HepG2 (cell line): Measurements from ENCODE around the gene ASCC3. TPM values are rescaled to one million over a fixed set of nuclear protein-coding genes. Genes with fewer than 3 reads are reported as not detected.

Experiments
- ATAC-seq: fragments of 200-7000 bp; cut with Tn5 transposase; 3 replicates; pipeline ENCODE4 v1.9.1; 2020; ENCODE audit warnings: mild to moderate bottlenecking, moderate library complexity
- BruUV-seq: library from RNA; stranded (reverse); fragments of 400-500 nt; replicated peaks from 2 replicates; lab custom pipeline; 2021; lab: Mats Ljungman, UMichigan
- CTCF ChIA-PET: fragments of 300-600 bp; formaldehyde crosslinking; extraction: SDS; loops from one replicate; lab custom pipeline; 2021; ENCODE audit warnings: low total read pairs, inconsistent platforms, low intra/inter-chr PET ratio; lab: Yijun Ruan, JAX
- POLR2A ChIA-PET: fragments of 350-600 bp; sonication (Branson Sonifier 250); formaldehyde crosslinking; loops from one replicate; lab custom pipeline; 2020; ENCODE audit warnings: antibody characterized with exemption, inconsistent platforms; lab: Yijun Ruan, JAX
- DNase-seq: peaks from one replicate; pipeline ENCODE4 v3.0.0-alpha.2; 2015; ENCODE audit warnings: low spot score
- FAIRE-seq: peaks from 3 replicates; lab custom pipeline; 2011; peaks lifted over from hg19 to GRCh38; lab: Jason Lieb, UNC
- H2AFZ ChIP-seq: one replicate; pipeline ENCODE4 v1.6.1; 2011; ENCODE audit warnings: low read length, inconsistent platforms
- H3K27ac ChIP-seq: fragments of 300-600 bp; 3 replicates; pipeline ENCODE4 v1.8.0; 2011; ENCODE audit warnings: mixed run types, mild to moderate bottlenecking, mixed read lengths, low read length, inconsistent platforms; ENCODE audit not compliant: insufficient read depth; ENCODE audit errors: extremely low read length
- H3K27me3 ChIP-seq, 2 experiments: fragments of 200-600 bp in 1 of 2; 2 replicates in 1 of 2; 3 replicates in 1 of 2; pipeline versions ENCODE4 v1.6.0 to v1.8.0; 2011; ENCODE audit warnings: low read length in 2 of 2, mild to moderate bottlenecking in 2 of 2, moderate library complexity in 2 of 2, inconsistent platforms in 1 of 2; ENCODE audit not compliant: insufficient read depth in 2 of 2, control insufficient read depth in 1 of 2
- H3K36me3 ChIP-seq, 2 experiments: fragments of 200-600 bp in 1 of 2; replicated peaks in 1 of 2; 2 replicates in 1 of 2; 3 replicates in 1 of 2; pipeline versions ENCODE4 v1.5.1 to v1.8.0; 2011; ENCODE audit warnings: low read length in 2 of 2, inconsistent platforms in 1 of 2; ENCODE audit not compliant: insufficient read depth in 2 of 2, control insufficient read depth in 1 of 2
- H3K4me1 ChIP-seq: 2 replicates; pipeline ENCODE4 v1.5.1; 2012; ENCODE audit warnings: low read length, inconsistent platforms; ENCODE audit not compliant: insufficient read depth
- H3K4me2 ChIP-seq: 2 replicates; pipeline ENCODE4 v1.6.0; 2011; ENCODE audit warnings: low read depth, low read length, inconsistent platforms
- H3K4me3 ChIP-seq, 3 experiments: fragments of 200-600 bp in 1 of 3; sonication (generic), shearing (Covaris generic) in 1 of 3; replicated peaks in 1 of 3; 2 replicates each; pipeline ENCODE4 v1.5.1; 2011 to 2016; ENCODE audit warnings: low read length in 3 of 3, inconsistent platforms in 2 of 3, low read depth in 2 of 3, mild to moderate bottlenecking in 2 of 3, control low read depth in 1 of 3, mixed read lengths in 1 of 3; ENCODE audit not compliant: insufficient read depth in 1 of 3
- H3K79me2 ChIP-seq: one replicate; pipeline ENCODE4 v1.6.1; 2011; ENCODE audit warnings: low read length, inconsistent platforms; ENCODE audit not compliant: insufficient read depth
- H3K9ac ChIP-seq: 2 replicates; pipeline ENCODE4 v1.6.0; 2011; ENCODE audit warnings: mild to moderate bottlenecking, low read depth, low read length, inconsistent platforms; ENCODE audit not compliant: insufficient read depth
- H3K9me3 ChIP-seq: 2 replicates; pipeline ENCODE4 v1.5.1; 2012; ENCODE audit warnings: mild to moderate bottlenecking, low read length
- H4K20me1 ChIP-seq: 2 replicates; pipeline ENCODE4 v1.6.0; 2011; ENCODE audit warnings: inconsistent platforms, mild to moderate bottlenecking, low read length, moderate library complexity; ENCODE audit not compliant: insufficient read depth
- AHDC1 ChIP-seq: sonication (generic); formaldehyde crosslinking; IDR thresholded peaks from 2 replicates; pipeline ENCODE4 v1.5.1; 2020; ENCODE audit warnings: mild to moderate bottlenecking, missing genetic modification reagents, borderline replicate concordance
- GATAD1 ChIP-seq: IDR thresholded peaks from 2 replicates; pipeline ENCODE4 v1.6.1; 2016; ENCODE audit warnings: missing genetic modification reagents, missing compliant biosample characterization
- HOXA7 ChIP-seq: sonication (generic); formaldehyde crosslinking; IDR thresholded peaks from 2 replicates; pipeline ENCODE4 v1.8.1; 2022; ENCODE audit warnings: mild to moderate bottlenecking, missing genetic modification reagents, moderate library complexity
- KLF15 ChIP-seq: sonication (generic); formaldehyde crosslinking; IDR thresholded peaks from 2 replicates; pipeline ENCODE4 v1.8.1; 2023; ENCODE audit warnings: borderline replicate concordance, mild to moderate bottlenecking, inconsistent platforms, missing genetic modification reagents, mixed read lengths
- MXD1 ChIP-seq: sonication (generic); formaldehyde crosslinking; IDR thresholded peaks from 2 replicates; pipeline ENCODE4 v1.4.0; 2020; ENCODE audit warnings: mild to moderate bottlenecking, missing genetic modification reagents
- ZNF142 ChIP-seq: sonication (generic); formaldehyde crosslinking; IDR thresholded peaks from 2 replicates; pipeline ENCODE4 v1.4.0; 2020; ENCODE audit warnings: missing genetic modification reagents
- ZNF367 ChIP-seq: sonication (generic); formaldehyde crosslinking; IDR thresholded peaks from 2 replicates; pipeline ENCODE4 v1.4.0; 2020; ENCODE audit warnings: missing genetic modification reagents, borderline replicate concordance
- ZNF552 ChIP-seq: sonication (generic); formaldehyde crosslinking; IDR thresholded peaks from 2 replicates; pipeline ENCODE4 v1.9.0; 2022; ENCODE audit warnings: missing genetic modification reagents, mild to moderate bottlenecking, borderline replicate concordance
- ZNF576 ChIP-seq: sonication (generic); formaldehyde crosslinking; IDR thresholded peaks from 2 replicates; pipeline ENCODE4 v1.4.0; 2020; ENCODE audit warnings: mild to moderate bottlenecking, missing genetic modification reagents
- ZNF746 ChIP-seq: sonication (generic); formaldehyde crosslinking; IDR thresholded peaks from 2 replicates; pipeline ENCODE4 v1.8.0; 2022; ENCODE audit warnings: mild to moderate bottlenecking, missing genetic modification reagents
- WGBS: methylation state at CpG from one replicate; pipeline ENCODE4 v1.1.6; 2017; ENCODE audit warnings: low lambda C conversion rate; 5-methylcytosine and 5-hydroxymethylcytosine counted together
- in situ Hi-C: cut with HindIII; loops from 2 replicates; pipeline ENCODE4 v1.10.0; 2017; ENCODE audit warnings: low pct_unique_long_range_greater_than_20kb; ENCODE audit not compliant: extremely low pct_ligation_motif_present
- intact Hi-C: fragments of 100-400 bp; cut with micrococcal nuclease; formaldehyde crosslinking; loops from one replicate; pipeline ENCODE4 v1.10.0; 2022; ENCODE audit not compliant: unreplicated experiment
- polyA plus RNA-seq, 8 experiments: library from polyadenylated mRNA; depleted of rRNA in 3 of 8; stranded (reverse) in 7 of 8; unstranded in 1 of 8; fragments of >200 nt; fragmentation: Illumina TruSeq in 4 of 8; extraction: Trizol in 4 of 8; gene quantifications; 2 replicates each; pipeline versions ENCODE4 v1.2.1 to v1.2.3, GENCODE V29; 2011 to 2016; ENCODE audit warnings: low read depth in 4 of 8, missing spikeins in 1 of 8, mixed read lengths in 1 of 8; ENCODE audit not compliant: insufficient read depth in 1 of 8
- total RNA-seq, 5 experiments: library from RNA; depleted of rRNA; stranded (reverse); fragments of >200 nt; fragmentation: Illumina TruSeq; extraction: Trizol; gene quantifications; 2 replicates each; pipeline ENCODE4 v1.2.3, GENCODE V29; 2016; ENCODE audit warnings: low read depth in 1 of 5
- TF ChIP-seq, protein P1 (sequence below): sonication (generic); formaldehyde crosslinking; IDR thresholded peaks from 2 replicates; pipeline ENCODE4 v1.9.0; 2021; ENCODE audit warnings: missing genetic modification reagents, borderline replicate concordance

The ASCC3 gene
- total and polyA plus RNA-seq, 2 of the 13 experiments (the other 11 are each of a cell fraction or from before 2014, with no cell fraction given): 23.1 to 55.7 TPM

- no peak for ATAC-seq
- CTCF ChIA-PET: no interaction called here
- POLR2A ChIA-PET: no interaction called here
- TF ChIP-seq, protein P1, sequence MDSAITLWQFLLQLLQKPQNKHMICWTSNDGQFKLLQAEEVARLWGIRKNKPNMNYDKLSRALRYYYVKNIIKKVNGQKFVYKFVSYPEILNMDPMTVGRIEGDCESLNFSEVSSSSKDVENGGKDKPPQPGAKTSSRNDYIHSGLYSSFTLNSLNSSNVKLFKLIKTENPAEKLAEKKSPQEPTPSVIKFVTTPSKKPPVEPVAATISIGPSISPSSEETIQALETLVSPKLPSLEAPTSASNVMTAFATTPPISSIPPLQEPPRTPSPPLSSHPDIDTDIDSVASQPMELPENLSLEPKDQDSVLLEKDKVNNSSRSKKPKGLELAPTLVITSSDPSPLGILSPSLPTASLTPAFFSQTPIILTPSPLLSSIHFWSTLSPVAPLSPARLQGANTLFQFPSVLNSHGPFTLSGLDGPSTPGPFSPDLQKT (CRISPR knock-in tag): no peak
- TF ChIP-seq ZNF576: no peak
- TF ChIP-seq GATAD1 (CRISPR knock-in tag): no peak
- TF ChIP-seq MXD1 (CRISPR knock-in tag): no peak
- TF ChIP-seq ZNF746: no peak
- TF ChIP-seq HOXA7 (CRISPR knock-in tag): no peak
- TF ChIP-seq ZNF142 (CRISPR knock-in tag): no peak
- TF ChIP-seq KLF15 (CRISPR knock-in tag): no peak
- TF ChIP-seq ZNF552 (CRISPR knock-in tag): no peak
- TF ChIP-seq AHDC1 (CRISPR knock-in tag): no peak
- no peak for TF ChIP-seq ZNF367 (CRISPR knock-in tag)
These were observed 362.5 kb downstream of the ASCC3 start for GRCh38 chr6:100518588-100518987.

More at GRCh38 chr6:100518588-100518987, 362.5 kb downstream of the ASCC3 start:
- no peaks in the 10 kb centered on the region for H4K20me1 ChIP-seq
- H3K4me3 ChIP-seq: no peak overlapping the region
- no peaks in the 10 kb centered on the region for H3K27me3 ChIP-seq
- no peaks in the 10 kb centered on the region for H3K9me3 ChIP-seq
- no peaks in the 10 kb centered on the region for H3K79me2 ChIP-seq
- WGBS: 95% methylated on average over 1 of the region's 1 CpG
- FAIRE-seq (no peak), DNase-seq (no peak)
- no peak overlapping the region for H3K27ac ChIP-seq
- no peak overlapping the region for H3K9ac ChIP-seq
- intact Hi-C loops: no loop called here
- H2AFZ ChIP-seq: no peak overlapping the region
- no TSS peak for BruUV-seq
- peaks cover 0 to 23% of the 10 kb centered on the region in 2 experiments; a peak in 1 of 5 replicates for H3K36me3 ChIP-seq
- in situ Hi-C loops: no loop called here
- H3K4me1 ChIP-seq: 0 out of 2 replicates have a peak, but pooled peaks cover 6% of the 10 kb centered on the region
- H3K4me2 ChIP-seq: no peak overlapping the region
